Measurements from ENCODE around the gene PIKFYVE. TPM values are rescaled to one million over a fixed set of nuclear protein-coding genes. Genes with fewer than 3 reads are reported as not detected.

PIKFYVE gene
- total RNA-seq, 6 experiments from 2014 or later, result 10.7 to 16.0 (median 13.2) TPM

- H3K9me3 ChIP-seq, result no peaks in the 10 kb centered on the region
- peaks cover 0 to 47% (median 6%) of the 10 kb centered on the region in 4 donors for H3K4me1 ChIP-seq
- DNase-seq (no peak), ATAC-seq (peak; percentile 36 to 71 (median 52))
- peaks cover 0 to 97% (median 23%) of the 10 kb centered on the region in 4 donors for H3K36me3 ChIP-seq
- H3K27ac ChIP-seq, result peak overlapping the region in 2 of 3 donors; percentile 45 to 52
- 72% methylated on average over 3 of the region's 3 CpGs for WGBS (ENCODE audit: insufficient coverage, low coverage, low lambda C conversion rate, missing lambda C conversion rate)
- no peak overlapping the region for H3K4me3 ChIP-seq
- intact Hi-C loops (cut with DNase I), result no loop called here
- H3K27me3 ChIP-seq, result no peaks in the 10 kb centered on the region
- TF ChIP-seq POLR2A (IDR thresholded peaks at IDR 0.05) (no peak), CTCF (IDR thresholded peaks at IDR 0.05) (no peak)
These were observed 25.3 kb upstream of the PIKFYVE start for GRCh38 chr2:208240619-208241209.

- intact Hi-C loops (cut with DNase I), result no loop called here
- TF ChIP-seq CTCF (IDR thresholded peaks at IDR 0.05) (no peak), POLR2A (IDR thresholded peaks at IDR 0.05) (no peak)
- H3K4me3 ChIP-seq, result no peak overlapping the region
- peaks cover 0 to 92% (median 19%) of the 10 kb centered on the region in 4 donors for H3K36me3 ChIP-seq
- H3K27me3 ChIP-seq, result no peaks in the 10 kb centered on the region
- H3K9me3 ChIP-seq, result no peaks in the 10 kb centered on the region
- no peak for DNase-seq
- peaks cover 0 to 72% (median 21%) of the 10 kb centered on the region in 4 donors for H3K4me1 ChIP-seq
- peak overlapping the region in 1 of 3 donors; percentile 12 for H3K27ac ChIP-seq
- peak in 1 of 4 donors; percentile 31 for ATAC-seq
These were observed 21.6 kb upstream of the PIKFYVE start for GRCh38 chr2:208244422-208244821.

GRCh38 chr2:208245746-208246145 lies 20.3 kb upstream of the PIKFYVE start:
- Histone ChIP-seq H3K27ac (peak overlapping the region in 1 of 3 donors; percentile 80), H3K36me3 (peaks cover 0 to 93% (median 13%) of the 10 kb centered on the region in 4 donors), H3K4me1 (peaks cover 0 to 81% (median 27%) of the 10 kb centered on the region in 4 donors), H3K4me3 (peak overlapping the region in 1 of 3 donors; percentile 31), H3K27me3 (no peaks in the 10 kb centered on the region), H3K9me3 (no peaks in the 10 kb centered on the region)
- TF ChIP-seq CTCF (IDR thresholded peaks at IDR 0.05) (no peak), POLR2A (IDR thresholded peaks at IDR 0.05) (no peak)
- intact Hi-C loops (cut with DNase I), result no loop called here
- WGBS (ENCODE audit: insufficient coverage, low coverage, low lambda C conversion rate, missing lambda C conversion rate), result 89% methylated on average over 3 of the region's 3 CpGs
- ATAC-seq (no peak), DNase-seq (no peak)

GRCh38 chr2:208248601-208249000 lies 17.5 kb upstream of the PIKFYVE start:
- Histone ChIP-seq H3K9me3 (no peaks in the 10 kb centered on the region), H3K4me3 (peak overlapping the region in 1 of 3 donors; percentile 31), H3K36me3 (peaks cover 0 to 92% (median 11%) of the 10 kb centered on the region in 4 donors), H3K27ac (no peak overlapping the region), H3K27me3 (no peaks in the 10 kb centered on the region), H3K4me1 (peaks cover 0 to 71% (median 33%) of the 10 kb centered on the region in 4 donors)
- intact Hi-C loops (cut with DNase I), result no loop called here
- WGBS (ENCODE audit: insufficient coverage, low coverage, low lambda C conversion rate, missing lambda C conversion rate), result 100% methylated on average over 3 of the region's 3 CpGs
- no peak for DNase-seq
- ATAC-seq, result no peak
- TF ChIP-seq POLR2A (IDR thresholded peaks at IDR 0.05), result no peak
- no peak for TF ChIP-seq CTCF (IDR thresholded peaks at IDR 0.05)

Measured in right lobe of liver (tissue), 6 donors.